Measurements from ENCODE around the gene WNT5A.

WNT5A gene

DNA sequence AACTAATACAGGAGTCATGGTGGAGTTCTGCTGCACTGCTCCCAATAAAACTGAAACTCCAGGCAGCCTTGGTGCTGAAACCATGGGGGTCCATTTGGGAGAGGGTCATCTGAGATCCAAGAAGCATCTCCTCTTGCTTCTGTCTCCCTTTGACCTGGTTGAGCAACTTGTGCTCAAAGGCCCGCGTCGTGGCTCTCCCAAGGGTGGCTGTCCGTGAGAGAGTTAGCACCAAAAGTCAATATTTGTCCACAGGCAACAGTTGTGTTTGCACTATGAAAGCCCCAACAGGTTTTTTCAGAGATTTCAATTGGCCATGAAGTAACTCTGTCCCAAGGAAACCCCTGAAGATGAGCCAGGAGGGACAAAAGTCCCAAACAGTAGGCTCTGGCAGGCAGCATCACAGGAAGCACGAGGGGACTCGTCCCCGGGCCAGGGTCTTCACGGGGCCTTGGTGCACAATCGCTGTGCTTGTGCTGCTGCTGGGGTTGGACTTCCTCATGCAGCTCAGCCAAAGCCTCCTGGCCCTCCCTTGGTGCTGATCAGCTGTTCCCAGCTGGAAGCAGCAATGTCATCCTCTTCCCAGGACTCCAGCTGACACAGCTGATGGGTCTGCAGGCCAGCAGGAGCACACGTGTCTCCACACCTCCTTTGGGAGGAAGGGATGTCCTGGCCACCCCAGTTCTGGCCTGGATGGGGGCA, 39.4 kb upstream of the WNT5A start:
- H3K27ac ChIP-seq = no peak overlapping the region
- TF ChIP-seq, protein P1, sequence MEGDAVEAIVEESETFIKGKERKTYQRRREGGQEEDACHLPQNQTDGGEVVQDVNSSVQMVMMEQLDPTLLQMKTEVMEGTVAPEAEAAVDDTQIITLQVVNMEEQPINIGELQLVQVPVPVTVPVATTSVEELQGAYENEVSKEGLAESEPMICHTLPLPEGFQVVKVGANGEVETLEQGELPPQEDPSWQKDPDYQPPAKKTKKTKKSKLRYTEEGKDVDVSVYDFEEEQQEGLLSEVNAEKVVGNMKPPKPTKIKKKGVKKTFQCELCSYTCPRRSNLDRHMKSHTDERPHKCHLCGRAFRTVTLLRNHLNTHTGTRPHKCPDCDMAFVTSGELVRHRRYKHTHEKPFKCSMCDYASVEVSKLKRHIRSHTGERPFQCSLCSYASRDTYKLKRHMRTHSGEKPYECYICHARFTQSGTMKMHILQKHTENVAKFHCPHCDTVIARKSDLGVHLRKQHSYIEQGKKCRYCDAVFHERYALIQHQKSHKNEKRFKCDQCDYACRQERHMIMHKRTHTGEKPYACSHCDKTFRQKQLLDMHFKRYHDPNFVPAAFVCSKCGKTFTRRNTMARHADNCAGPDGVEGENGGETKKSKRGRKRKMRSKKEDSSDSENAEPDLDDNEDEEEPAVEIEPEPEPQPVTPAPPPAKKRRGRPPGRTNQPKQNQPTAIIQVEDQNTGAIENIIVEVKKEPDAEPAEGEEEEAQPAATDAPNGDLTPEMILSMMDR (IDR thresholded peaks at IDR 0.05) = no peak

DNA sequence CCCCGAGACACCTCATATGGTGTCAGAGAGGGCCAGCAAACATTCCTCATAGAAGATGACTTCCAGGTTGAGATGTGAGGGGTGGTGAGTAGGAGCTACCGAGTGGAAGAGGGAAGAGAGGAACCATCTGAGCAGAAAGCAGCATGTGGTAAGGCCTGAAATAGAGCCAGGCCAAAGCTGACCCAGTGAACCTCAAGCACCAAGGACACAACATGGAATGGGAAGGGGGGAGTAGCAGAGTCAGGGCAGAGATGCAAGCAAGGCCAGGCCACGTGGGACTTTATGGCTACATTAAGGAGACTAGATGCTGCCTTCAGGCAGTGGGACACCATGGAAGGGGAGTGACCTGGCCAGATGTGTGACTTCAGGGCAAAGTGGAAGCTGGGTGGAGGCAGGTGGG, 38.3 kb upstream of the WNT5A start:
- Histone ChIP-seq H3K27ac (no peak overlapping the region), H3K4me1 (peaks cover 0 to 11% (median 3%) of the 10 kb centered on the region in 4 donors), H3K27me3 (no peaks in the 10 kb centered on the region), H3K9me3 (no peaks in the 10 kb centered on the region), H3K36me3 (no peaks in the 10 kb centered on the region), H3K4me3 (no peak overlapping the region)
- intact Hi-C loops (cut with DNase I; ENCODE audit: low total_unique reads) = no loop called here
- TF ChIP-seq, protein P1 (IDR thresholded peaks at IDR 0.05) = no peak
- DNase-seq = no peak

More for the DNA sequence above, 39.4 kb upstream of the WNT5A start:
- DNase-seq = no peak
- intact Hi-C loops (cut with DNase I; ENCODE audit: low total_unique reads) = no loop called here
- H3K36me3 ChIP-seq = no peaks in the 10 kb centered on the region
- H3K4me1 ChIP-seq = peaks cover 0 to 11% (median 3%) of the 10 kb centered on the region in 4 donors
- no peaks in the 10 kb centered on the region for H3K27me3 ChIP-seq
- H3K4me3 ChIP-seq = no peak overlapping the region
- no peaks in the 10 kb centered on the region for H3K9me3 ChIP-seq

DNA sequence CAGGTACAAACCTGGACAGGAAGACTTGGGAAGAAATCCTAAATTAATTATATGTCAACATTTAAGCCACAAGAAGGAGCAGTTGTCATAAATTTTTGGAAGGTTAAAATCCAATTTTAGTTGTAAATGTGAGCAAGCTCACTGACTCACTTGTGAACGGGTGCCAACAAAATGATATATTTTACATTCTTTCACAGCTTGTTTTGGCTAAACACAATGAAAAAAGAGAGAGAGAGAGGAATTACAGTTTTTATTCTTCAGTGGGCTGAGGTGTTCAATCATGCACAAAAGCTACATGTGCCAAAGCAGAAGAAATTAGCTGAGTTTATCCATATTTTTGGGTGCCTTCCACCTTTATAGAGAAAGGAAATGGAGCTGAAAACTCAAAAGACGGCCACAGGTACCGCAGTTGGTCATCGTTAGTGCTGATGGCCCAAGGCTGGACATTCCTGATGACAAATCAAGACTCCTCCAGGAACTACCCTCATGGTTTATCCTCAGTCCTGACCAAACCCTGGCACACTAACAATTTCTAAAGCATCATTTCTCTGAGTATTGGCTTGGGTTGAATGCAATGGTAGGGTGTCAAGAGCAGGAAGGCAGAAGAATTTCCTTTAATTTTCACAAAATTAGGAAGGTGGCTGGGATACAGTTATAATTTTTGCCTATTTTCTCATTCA, 37.6 kb upstream of the WNT5A start:
- Histone ChIP-seq H3K4me3 (no peak overlapping the region), H3K4me1 (peaks cover 0 to 11% (median 3%) of the 10 kb centered on the region in 4 donors), H3K27me3 (no peaks in the 10 kb centered on the region), H3K36me3 (no peaks in the 10 kb centered on the region), H3K27ac (no peak overlapping the region), H3K9me3 (no peaks in the 10 kb centered on the region)
- TF ChIP-seq, protein P1 (IDR thresholded peaks at IDR 0.05) = no peak
- no peak for DNase-seq
- intact Hi-C loops (cut with DNase I; ENCODE audit: low total_unique reads) = no loop called here

DNA sequence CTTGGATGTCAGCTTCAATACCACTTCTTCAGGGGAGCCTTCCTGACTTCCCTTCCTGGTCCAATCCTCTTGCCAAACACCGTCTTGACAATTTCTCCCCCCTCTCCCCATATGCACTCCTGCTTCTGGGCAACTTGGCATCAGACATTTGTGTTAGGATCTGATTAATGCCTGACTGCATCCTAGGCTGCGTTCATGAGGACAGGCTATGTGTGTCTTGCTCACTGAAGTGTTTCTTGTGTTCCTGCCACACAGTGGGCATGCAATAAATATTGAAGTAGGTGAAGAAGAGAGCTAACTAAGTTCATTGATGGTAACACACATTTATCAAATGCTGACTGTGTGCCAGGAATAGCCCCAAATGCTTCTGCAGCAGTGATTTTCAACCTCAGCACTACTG, 36.4 kb upstream of the WNT5A start:
- no peaks in the 10 kb centered on the region for H3K36me3 ChIP-seq
- H3K27me3 ChIP-seq = no peaks in the 10 kb centered on the region
- H3K4me3 ChIP-seq = no peak overlapping the region
- H3K27ac ChIP-seq = no peak overlapping the region
- H3K9me3 ChIP-seq = no peaks in the 10 kb centered on the region
- no peak for DNase-seq
- peaks cover 0 to 11% (median 3%) of the 10 kb centered on the region in 4 donors for H3K4me1 ChIP-seq
- intact Hi-C loops (cut with DNase I; ENCODE audit: low total_unique reads) = no loop called here
- TF ChIP-seq, protein P1 (IDR thresholded peaks at IDR 0.05) = no peak

DNA sequence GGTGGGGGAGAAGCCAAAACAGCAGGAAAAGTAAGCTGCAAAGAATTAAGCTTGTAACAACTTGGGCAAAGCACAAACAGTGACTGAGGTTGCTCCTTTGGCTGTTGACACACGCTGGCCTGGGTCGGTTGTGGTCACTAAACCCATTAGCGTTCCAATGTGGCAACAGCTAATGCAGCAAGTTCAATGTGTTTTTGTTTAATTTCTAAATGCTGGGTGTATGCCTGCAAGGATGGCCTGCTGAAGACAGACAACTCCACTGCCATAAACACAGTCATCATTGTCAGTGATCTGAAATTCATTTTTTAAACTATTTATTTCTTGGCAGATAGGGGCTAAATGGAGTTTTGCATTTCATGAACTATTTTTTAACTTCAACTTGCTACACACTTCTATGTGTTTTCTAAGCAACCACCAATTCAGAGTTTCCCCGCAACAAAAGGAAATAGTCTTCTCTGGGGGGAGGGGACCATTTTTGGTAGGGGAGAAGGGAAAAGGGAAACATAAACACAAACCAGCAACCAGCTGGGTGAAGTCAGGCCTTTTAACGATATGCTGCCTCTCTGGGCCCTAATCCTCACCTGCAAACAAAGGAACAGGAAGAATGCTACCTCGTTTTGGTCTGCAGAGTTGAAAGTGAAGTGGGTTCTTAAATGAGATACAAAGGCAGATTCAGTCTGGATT, 34.8 kb upstream of the WNT5A start:
- no peaks in the 10 kb centered on the region for H3K9me3 ChIP-seq
- DNase-seq = peak in 1 of 2 donors; percentile 40
- TF ChIP-seq, protein P1 (IDR thresholded peaks at IDR 0.05) = no peak

More for the DNA sequence above, 34.8 kb upstream of the WNT5A start:
- Histone ChIP-seq H3K36me3 (no peaks in the 10 kb centered on the region), H3K27me3 (peaks cover 0 to under 1% of the 10 kb centered on the region in 2 donors), H3K27ac (no peak overlapping the region), H3K4me3 (no peak overlapping the region), H3K4me1 (peaks cover 0 to 11% (median 3%) of the 10 kb centered on the region in 4 donors)
- intact Hi-C loops (cut with DNase I; ENCODE audit: low total_unique reads) = no loop called here

Data from tibial artery (tissue), 4 donors.